ENCODE measurements around the gene FGF14. TPM values are rescaled to one million over a fixed set of nuclear protein-coding genes. Genes with fewer than 3 reads are reported as not detected.

Gene FGF14
- total RNA-seq, 1 donor from 2014 or later, result 2.9 TPM

DNA sequence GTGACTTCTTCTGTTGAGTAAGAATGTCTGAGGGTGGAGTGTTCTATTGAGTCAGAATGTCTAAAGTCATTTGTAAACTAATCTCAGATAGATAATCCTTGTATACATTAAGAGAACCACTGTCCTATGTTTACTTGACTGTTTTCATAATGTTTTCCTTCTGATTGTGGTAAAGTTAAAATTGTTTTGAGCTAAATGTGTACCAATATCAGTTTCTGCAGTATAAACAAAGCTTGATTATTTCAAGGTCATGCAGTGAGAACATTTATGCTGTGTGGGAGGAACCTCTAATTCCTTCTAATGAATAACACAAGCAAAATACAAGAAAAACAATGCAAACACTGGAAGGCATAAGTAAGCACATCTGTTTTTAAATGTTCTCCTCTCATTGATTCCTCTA is 434.6 kb downstream of the FGF14 start:
- H3K4me1 ChIP-seq, result no peaks in the 10 kb centered on the region
- H3K9me3 ChIP-seq (replicated peaks), result no peaks in the 10 kb centered on the region
- H3K27me3 ChIP-seq (ENCODE audit: low read depth), result no peaks in the 10 kb centered on the region
- no peak overlapping the region for H3K27ac ChIP-seq (replicated peaks)
- H3K4me3 ChIP-seq, result no peak overlapping the region
- no peak for DNase-seq
- no peaks in the 10 kb centered on the region for H3K36me3 ChIP-seq
- TF ChIP-seq, protein P1, sequence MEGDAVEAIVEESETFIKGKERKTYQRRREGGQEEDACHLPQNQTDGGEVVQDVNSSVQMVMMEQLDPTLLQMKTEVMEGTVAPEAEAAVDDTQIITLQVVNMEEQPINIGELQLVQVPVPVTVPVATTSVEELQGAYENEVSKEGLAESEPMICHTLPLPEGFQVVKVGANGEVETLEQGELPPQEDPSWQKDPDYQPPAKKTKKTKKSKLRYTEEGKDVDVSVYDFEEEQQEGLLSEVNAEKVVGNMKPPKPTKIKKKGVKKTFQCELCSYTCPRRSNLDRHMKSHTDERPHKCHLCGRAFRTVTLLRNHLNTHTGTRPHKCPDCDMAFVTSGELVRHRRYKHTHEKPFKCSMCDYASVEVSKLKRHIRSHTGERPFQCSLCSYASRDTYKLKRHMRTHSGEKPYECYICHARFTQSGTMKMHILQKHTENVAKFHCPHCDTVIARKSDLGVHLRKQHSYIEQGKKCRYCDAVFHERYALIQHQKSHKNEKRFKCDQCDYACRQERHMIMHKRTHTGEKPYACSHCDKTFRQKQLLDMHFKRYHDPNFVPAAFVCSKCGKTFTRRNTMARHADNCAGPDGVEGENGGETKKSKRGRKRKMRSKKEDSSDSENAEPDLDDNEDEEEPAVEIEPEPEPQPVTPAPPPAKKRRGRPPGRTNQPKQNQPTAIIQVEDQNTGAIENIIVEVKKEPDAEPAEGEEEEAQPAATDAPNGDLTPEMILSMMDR (IDR thresholded peaks at IDR 0.05; ENCODE audit: borderline replicate concordance), result no peak
- intact Hi-C loops (cut with micrococcal nuclease), result no loop called here

DNA sequence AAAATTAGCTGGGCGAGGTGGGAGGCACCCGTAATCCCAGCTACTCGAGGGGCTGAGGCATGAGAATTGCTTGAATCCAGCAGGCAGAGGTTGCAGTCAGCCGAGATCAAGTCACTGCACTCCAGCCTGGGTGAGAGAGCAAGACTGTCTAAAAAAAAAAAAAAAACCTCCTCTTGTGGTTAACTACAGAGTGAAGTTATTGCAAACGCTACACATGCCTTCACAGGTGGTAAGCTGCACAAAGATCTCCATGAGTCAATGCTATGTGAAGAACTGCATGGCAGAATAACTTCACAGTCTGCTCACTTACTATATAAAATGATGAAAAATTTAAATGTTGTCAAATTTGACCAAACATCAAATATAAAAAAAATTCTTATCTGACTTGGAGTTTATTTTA is 436.8 kb downstream of the FGF14 start:
- no peaks in the 10 kb centered on the region for H3K27me3 ChIP-seq (ENCODE audit: low read depth)
- H3K9me3 ChIP-seq (replicated peaks), result no peaks in the 10 kb centered on the region
- intact Hi-C loops (cut with micrococcal nuclease), result no loop called here
- no peaks in the 10 kb centered on the region for H3K4me1 ChIP-seq
- no peak for DNase-seq
- no peaks in the 10 kb centered on the region for H3K36me3 ChIP-seq
- TF ChIP-seq, protein P1 (IDR thresholded peaks at IDR 0.05; ENCODE audit: borderline replicate concordance), result no peak
- H3K4me3 ChIP-seq, result no peak overlapping the region
- no peak overlapping the region for H3K27ac ChIP-seq (replicated peaks)

DNA sequence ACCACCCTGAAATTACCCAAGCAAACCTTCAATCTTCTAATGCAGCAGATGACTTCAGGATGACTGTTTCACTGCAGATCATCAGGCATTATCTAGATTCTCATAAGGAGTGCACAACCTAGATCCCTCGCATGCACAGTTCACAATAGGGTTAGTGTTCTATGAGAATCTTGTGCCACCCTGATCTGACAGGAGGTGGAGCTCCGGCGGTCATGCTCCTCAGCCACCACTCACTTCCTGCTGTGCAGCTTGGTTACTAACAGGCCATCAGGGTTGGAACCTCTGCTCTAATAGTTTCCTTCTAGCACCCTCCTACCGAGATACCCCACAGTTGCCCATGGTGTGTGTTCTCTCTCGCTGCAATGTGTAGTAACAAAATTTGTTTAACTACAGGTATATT is 442.8 kb downstream of the FGF14 start:
- Histone ChIP-seq H3K27me3 (ENCODE audit: low read depth) (no peaks in the 10 kb centered on the region), H3K4me3 (no peak overlapping the region), H3K36me3 (no peaks in the 10 kb centered on the region), H3K4me1 (no peaks in the 10 kb centered on the region), H3K9me3 (replicated peaks) (peaks cover 10% of the 10 kb centered on the region), H3K27ac (replicated peaks) (no peak overlapping the region)
- TF ChIP-seq, protein P1 (IDR thresholded peaks at IDR 0.05; ENCODE audit: borderline replicate concordance), result no peak
- no peak for DNase-seq
- intact Hi-C loops (cut with micrococcal nuclease), result no loop called here

DNA sequence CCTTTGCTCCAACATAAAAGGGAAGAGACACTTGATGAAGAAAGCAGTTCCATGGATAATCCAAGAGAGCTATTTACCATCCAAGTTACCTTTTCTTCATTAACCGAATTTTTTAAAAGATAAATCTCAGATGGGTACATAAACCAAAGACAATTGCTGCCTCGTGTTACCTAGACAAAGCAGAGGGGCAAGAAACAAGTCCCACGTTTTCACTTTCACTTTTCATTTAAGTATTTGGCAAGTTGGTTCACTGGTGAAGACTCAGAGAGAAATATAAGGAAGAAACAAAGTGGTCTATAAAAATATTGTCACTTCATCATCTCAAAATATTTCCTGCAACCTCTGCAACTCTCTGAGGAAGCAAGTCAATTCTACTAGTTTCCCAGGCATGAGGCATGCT is 446.1 kb downstream of the FGF14 start:
- Histone ChIP-seq H3K27me3 (ENCODE audit: low read depth) (no peaks in the 10 kb centered on the region), H3K27ac (replicated peaks) (no peak overlapping the region), H3K4me1 (peaks cover 3% of the 10 kb centered on the region), H3K36me3 (no peaks in the 10 kb centered on the region), H3K9me3 (replicated peaks) (peaks cover 10% of the 10 kb centered on the region), H3K4me3 (no peak overlapping the region)
- DNase-seq, result no peak
- TF ChIP-seq, protein P1 (IDR thresholded peaks at IDR 0.05; ENCODE audit: borderline replicate concordance), result no peak
- intact Hi-C loops (cut with micrococcal nuclease), result no loop called here

DNA sequence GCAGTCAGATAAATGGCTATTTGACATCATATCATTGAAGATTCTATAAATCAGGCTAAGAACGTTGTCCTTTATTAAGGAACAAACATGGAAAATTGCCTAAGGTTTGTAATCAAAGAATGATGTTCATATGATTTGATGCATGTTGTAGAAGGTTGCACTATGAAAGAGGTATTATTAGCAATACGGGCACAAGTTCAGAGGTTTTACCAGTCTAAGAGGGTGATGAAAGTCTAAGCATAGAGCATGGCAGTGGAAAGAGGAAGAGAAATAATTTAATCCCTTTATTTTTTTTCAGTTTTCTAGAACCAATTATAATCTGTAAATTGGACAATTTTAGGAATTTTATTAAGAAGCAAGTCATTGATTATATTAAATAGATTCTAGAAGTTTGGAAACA is 450.7 kb downstream of the FGF14 start:
- peaks cover 5% of the 10 kb centered on the region for H3K9me3 ChIP-seq (replicated peaks)

More for the DNA sequence above, 450.7 kb downstream of the FGF14 start:
- peaks cover 3% of the 10 kb centered on the region for H3K4me1 ChIP-seq
- TF ChIP-seq, protein P1 (IDR thresholded peaks at IDR 0.05; ENCODE audit: borderline replicate concordance), result no peak
- H3K4me3 ChIP-seq, result no peak overlapping the region
- intact Hi-C loops (cut with micrococcal nuclease), result no loop called here
- DNase-seq, result no peak
- no peak overlapping the region for H3K27ac ChIP-seq (replicated peaks)
- no peaks in the 10 kb centered on the region for H3K36me3 ChIP-seq
- no peaks in the 10 kb centered on the region for H3K27me3 ChIP-seq (ENCODE audit: low read depth)
